Frontal cortex (tissue), 4 donors: Measurements from ENCODE around the gene HTRA3. TPM values are rescaled to one million over a fixed set of nuclear protein-coding genes. Genes with fewer than 3 reads are reported as not detected.

ENCODE experiments used
- DNase-seq, 2 donors: peaks; one replicate each; pipeline ENCODE4 v3.0.0; 2012; ENCODE audit warnings: low spot score in 2 of 2
- FAIRE-seq: peaks from 2 replicates; lab custom pipeline; 2012; peaks lifted over from hg19 to GRCh38; lab: Jason Lieb, UNC
- total RNA-seq: library from RNA; depleted of rRNA; stranded (reverse); fragments of >200 nt; gene quantifications from one replicate; pipeline ENCODE4 v1.2.3, GENCODE V29; 2014
- donor health status: control.
- donor health status: control.
- donor health status: control.

The HTRA3 gene
- total RNA-seq, 1 donor from 2014 or later = 0.82 TPM

DNA sequence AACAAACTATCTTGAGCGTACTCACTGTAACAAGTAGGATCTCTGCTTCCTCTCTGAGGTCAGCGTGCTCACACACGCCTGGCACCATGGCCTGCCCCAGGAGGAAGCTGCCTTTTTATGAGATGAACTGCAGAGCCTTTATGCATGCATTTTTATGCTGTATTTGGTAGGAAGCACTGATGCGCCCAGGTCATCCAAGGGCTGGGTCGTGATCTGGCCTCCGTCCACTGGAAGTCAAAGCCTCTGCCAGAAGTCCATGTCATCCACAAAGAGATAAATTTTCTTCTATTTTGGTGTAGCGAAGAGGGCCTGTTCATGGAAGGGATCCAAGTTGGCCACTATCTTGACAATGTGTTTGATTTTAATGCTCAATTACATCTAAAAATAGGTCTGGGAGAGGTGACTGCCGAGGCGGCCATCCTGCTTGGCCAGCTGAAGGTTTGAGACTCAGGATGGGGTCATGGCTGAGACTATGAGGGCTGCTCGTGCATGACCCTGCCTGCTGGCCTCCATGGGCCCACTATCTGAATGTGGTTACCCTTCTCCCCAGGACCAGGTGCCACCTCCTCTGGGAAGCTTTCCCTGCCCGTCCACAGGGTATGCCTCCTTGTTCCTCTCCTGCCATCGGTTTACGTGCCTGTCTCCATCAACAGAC lies 50.3 kb downstream of the HTRA3 start:
- no peak for FAIRE-seq

DNA sequence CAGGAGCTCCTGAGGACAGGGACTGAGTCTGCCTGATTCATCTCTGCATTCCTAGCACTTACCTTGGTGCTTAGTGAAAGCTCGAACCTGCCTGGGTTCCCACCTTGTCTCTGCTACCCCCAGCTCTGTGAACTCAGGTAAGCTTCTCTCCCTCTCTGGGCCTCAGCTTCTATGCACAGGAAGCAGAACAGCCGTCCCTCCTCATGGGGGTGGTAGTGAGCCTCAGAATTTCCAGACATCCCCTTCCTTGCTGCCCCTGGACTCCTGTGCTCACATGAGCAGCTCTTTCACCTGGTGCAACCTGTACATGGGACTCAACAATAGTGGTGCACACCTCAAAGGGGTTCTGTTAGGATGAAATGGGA lies 50.8 kb downstream of the HTRA3 start:
- FAIRE-seq (no peak), DNase-seq (no peak)

More for the DNA sequence above, 50.3 kb downstream of the HTRA3 start:
- no peak for DNase-seq

DNA sequence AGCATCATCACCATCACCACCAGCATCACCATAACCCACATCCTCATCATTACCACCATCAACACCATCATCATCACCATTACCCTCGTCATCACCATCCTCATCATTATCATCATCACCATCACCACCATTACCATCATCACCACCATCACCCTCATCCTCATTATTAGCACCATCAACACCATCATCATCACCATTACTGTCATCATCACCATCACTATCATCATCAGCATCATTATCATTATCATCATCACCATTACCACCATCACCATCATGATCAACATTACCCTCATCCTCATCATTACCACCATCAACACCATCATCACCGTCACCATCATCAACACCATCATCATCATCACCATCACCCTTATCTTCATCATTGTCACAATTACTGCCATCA lies 51.7 kb downstream of the HTRA3 start:
- no peak for DNase-seq
- FAIRE-seq = no peak

DNA sequence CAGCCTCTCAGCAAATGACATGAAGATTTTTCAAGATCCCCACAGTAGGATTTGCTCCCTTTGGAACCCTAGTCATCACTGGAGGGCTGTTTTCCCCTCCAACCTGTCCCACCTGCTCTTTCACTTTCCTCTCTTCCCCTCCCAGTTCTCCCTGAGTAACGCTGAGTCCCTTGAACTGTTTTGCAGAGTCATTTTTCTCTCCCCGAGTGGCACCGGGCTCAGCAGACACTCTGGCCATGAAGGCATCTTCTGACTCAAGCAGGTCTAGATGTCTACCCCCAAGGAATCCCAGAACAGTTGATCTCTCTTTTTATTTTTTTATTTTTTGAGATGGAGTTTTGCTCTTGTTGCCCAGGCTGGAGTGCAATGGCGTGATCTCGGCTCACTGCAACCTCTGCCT lies 52.2 kb downstream of the HTRA3 start:
- FAIRE-seq = no peak
- no peak for DNase-seq

DNA sequence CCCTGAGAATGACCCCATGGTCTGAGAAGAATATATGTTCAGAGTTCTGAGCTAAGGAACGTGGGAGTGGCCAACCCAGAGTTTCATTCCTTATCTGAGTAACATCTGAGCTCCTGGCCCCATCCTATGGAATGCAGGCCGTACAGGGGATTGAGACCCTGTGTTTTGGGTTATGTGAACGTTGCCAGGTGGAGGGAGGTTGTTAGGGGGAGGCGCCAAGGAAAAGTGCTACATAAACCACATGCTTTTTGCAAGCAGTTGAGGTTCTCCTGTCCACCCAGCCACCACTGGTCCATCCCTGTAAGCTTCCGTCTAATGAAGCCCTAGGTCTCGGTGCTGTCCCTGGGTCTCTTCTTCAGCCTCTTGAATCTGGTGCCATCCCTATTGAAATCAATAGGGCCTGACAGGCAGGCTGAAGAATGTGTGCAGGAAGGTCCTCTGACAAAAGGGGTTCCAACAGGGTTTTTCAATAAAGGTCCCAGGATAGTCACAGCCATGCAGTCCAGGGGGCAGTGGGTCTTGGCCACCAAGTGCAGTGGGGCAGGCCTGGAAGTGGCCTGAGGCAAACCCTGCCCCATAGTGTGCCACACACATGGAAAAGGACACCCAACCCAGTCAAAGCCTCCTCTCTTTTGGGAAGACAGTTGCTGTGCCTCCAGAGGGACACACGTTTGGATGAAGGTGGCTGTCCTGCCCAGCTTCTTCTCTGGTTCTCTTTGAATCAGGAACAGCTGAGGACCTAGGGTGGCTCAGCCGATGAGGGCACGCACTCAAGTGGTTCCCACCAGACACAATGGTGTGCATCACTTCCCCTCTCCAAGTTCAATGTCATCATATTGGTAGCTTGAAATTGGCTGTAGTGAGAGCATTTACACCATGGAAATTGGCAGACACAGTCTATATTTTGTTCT lies 53.5 kb downstream of the HTRA3 start:
- DNase-seq = no peak
- FAIRE-seq = no peak

DNA sequence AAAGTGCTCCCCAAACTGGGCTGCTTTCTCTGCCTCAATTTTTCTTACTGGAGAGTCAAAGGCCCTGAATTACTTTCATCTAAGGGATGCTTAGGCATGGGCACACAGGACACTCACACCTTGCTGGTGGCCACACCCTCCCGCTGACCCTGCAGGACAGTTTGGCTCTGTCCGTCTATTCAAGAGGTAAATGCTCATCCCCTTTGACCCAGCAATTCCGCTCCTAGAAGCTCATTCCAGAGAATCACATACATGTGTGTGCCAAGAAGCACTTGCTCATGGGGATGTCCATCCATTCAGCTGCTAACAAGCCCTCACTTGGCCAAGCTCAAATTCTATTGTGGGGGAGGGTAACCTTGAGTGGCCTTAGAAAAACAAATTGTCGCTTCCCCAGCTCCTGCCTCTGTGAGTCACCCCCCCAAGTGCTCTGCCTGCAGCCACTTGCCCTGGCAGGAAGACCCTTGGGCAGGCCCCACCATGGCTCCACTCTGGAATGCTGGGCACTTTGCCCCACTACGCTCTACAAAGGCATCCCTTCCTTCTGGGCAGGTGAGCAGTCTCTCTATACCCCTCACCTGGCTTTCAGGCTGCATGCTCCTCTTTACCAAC lies 54.5 kb downstream of the HTRA3 start:
- no peak for DNase-seq

DNA sequence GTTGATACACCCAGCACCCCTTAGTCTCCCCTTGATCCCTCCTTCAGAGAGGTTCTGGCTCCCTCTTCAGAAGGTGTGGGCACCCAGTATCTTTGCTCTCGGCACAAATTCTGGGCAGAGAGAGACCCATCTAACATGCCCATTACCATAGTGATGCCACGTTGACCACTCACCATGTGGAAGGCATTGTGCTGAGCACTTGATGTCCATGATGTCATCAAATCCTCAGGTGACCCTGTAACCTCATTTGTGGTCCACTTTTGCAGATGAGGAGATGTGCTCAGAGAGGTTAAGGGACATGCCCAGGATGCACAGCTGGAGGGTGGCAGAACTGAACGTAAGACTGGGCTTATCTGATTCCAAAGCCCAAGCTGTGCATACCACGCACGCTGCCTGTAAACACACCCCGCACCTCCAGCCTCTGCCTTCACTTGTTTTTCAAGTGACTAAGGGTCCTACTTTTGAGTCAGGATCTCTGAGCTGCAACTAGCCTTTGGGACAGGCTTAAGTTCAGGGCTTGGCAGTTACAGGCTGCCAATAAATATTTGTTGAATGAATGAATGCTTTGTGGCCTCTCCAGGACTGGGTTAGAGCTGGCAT lies 55.2 kb downstream of the HTRA3 start:
- no peak for FAIRE-seq
- no peak for DNase-seq

More for the DNA sequence above, 54.5 kb downstream of the HTRA3 start:
- FAIRE-seq = no peak

DNA sequence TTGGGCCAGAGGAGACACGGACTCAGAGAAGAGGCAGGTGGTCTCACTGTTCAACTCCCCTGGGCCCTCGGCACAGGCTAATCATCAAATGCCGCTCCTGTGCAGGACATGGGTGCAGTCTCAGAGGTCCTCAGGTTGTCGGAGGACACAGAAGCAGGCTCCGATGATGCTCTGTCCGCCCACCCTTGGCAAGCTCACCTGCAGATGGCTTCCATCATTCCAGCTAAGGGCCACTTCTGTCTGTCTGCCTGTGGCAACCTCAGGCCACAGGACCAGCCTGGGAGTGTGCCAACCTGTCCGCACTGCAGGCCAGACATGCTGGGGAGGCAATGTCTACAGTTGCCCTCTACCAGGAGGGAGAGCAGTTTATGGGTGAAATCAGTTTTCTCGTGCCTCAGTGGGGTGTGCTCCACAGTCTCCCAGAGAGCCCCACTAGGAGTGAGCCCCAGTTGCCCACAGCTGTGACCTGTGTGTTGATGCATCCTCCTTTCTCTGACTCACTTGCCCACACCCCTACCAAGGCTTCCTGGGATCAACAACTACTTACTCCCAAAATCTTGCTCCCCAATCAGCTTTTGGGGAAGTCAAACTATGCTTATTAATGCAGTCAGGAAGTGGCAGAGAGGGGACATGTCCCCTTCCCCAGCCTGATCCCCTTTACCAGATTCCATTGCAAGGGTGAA lies 55.9 kb downstream of the HTRA3 start:
- FAIRE-seq = no peak

DNA sequence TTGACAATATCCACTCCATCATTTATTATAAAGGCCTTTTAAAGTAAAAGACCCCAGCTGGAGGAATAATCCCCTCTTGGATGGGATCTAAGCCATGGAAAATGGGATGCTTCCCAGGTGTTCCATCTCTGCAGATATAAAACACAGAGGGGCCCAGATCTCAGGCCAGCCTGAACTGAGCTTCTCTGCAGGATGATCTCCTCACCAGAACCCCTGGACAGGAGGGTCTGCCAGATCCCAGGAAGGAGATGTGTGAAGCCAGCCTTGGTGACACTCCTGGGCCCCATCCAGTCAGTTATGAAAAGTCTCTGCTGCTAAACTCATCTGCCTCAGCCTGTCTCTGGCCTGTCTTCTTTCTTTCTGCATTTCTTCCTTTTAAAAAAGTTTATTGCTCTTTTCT lies 56.7 kb downstream of the HTRA3 start:
- no peak for DNase-seq
- FAIRE-seq = no peak

More for the DNA sequence above, 55.9 kb downstream of the HTRA3 start:
- no peak for DNase-seq

DNA sequence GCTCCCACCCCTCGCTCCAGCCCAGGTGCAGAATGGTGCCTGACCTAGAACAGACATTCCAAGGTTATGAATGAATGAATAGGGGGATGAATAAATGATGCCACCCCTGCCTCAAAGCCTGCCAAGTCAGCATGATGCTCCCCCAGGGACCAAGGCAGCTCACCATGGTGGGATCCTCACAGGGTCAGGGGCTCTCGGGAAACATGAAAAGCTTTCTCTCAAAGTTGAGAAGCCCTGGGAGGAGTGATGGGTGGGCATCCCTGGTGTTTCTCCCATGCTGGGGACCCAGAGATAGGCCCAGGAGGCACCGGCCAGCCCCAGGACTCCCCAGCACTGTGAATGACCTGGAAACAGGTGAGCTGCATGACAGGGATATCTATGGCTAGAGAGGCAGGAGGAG lies 58.9 kb downstream of the HTRA3 start:
- FAIRE-seq = no peak
- no peak for DNase-seq

DNA sequence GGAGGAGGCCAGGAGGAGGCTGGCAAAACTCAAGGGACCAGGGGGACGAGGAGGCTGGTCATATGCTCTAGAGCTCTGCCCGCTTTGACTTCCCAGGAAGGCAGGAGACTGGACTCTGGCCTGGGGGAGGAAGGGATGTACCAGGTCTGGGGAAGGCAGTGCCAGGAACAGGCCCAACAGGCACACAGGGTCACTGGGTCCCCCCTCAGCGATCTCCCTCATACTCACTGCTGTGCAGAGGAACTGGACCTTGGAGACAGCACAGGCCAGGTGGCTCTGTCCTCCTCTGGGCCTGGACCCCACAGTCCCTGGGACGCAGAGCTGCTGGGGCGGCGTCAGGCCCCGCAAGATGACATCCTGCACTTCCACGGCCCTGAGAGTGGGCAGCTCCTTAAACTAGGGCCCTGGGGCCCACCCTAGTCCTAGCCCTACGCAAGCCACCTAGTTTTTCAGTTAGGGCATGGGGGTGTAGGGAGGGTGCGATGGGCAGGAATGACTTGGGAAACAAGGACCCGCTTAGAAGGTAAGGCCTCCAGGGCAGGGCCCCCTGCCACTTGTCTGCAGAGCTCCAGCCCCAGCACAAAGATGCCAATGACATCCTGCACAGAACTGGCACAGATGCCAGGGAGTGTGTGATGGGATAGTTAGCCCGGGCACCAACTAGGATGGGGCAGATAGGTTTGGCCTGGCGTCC lies 59.5 kb downstream of the HTRA3 start:
- FAIRE-seq = no peak
- no peak for DNase-seq

DNA sequence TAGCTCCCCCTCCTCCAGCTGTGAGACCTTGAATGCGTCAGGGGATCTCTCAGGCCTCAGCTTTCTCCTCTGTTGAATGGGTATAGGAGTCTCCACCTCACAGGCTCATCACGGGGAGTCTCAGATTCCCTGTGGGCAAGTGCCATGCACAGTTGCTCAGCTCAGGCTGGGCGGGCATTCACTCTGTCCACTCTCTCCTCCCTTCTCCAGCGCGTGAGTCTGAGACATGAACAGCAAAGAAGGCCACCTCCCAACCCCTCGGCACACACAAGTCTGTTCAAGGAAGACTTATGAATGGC lies 60.0 kb downstream of the HTRA3 start:
- no peak for FAIRE-seq
- no peak for DNase-seq

DNA sequence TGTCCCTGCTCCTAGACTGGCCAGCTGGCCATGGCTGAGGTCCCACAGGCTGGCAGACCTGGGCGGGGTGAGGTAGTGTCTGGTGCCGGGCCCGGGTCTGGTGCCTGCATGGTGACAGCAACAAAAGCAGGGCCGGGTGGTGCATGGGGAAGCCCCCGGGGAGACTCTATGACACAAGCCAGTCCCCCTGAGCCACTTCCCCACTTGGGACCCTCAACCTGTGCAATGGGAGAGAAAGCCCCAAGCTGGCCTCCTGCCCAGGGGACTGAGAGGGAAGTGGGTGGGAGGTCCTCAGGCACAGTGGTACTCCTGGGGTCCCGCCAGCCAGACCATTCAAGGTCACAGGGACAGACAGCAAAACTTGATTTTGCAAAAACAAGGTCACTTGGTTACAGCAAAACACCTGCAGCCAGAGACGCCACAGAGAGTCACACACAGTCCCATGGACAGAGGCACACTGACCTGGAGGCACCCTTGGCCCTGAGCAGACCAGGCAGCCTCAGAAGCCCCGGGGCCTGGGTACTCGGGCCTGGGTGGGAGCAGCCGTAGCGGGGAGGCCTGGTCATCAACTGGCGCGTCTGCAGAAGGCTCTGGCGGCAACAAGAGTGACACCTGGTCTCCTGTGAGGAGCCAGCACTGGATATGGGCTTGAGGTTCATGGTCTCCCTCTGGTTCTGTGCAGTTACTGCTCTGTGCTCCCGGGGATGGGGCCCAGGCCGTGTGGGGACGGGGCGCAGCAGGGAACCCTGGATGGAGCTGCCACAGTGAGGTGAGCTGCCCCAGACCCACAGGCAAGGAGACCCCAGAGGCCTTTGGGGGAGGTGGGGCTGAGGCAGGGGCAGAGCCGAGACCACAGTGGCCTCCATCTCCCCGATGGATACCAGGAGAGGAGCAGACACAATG lies 60.6 kb downstream of the HTRA3 start:
- FAIRE-seq (no peak), DNase-seq (no peak)

DNA sequence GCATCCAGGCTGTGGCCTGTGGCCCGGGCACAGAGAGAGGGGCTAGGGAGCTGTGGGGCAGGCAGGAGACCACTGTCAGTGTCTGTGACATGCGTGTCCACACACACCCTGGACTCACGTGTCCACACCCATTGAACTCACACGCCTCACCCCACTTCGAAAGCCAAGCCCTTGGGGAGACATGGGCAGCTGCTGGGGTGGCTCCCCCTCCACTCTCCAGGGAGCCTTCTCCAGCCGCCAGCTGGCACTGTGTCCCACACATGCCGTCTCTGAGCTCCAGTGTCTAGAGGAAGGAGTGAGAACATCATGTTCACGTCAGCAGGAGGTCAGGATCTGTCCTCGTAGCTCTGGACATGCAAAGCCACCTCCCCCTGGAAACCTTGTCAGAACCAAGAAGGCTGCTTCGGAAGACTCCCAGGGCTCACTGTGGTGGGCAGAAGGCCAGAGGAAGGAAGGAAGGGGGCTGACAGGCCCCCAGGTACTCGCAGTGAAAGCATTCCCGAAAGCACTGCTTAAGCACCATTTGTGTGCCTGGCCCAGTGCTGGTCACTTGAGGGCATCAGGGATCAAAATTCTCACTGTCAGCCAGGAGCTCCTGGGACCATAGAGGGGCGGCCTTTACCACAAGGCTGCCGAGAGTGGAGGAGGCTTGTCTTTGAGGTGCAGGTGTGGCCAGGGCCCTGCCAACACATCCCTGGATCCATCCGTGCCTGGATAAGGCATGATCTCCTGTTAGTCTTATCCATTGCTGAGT lies 61.4 kb downstream of the HTRA3 start:
- no peak for FAIRE-seq
- no peak for DNase-seq

DNA sequence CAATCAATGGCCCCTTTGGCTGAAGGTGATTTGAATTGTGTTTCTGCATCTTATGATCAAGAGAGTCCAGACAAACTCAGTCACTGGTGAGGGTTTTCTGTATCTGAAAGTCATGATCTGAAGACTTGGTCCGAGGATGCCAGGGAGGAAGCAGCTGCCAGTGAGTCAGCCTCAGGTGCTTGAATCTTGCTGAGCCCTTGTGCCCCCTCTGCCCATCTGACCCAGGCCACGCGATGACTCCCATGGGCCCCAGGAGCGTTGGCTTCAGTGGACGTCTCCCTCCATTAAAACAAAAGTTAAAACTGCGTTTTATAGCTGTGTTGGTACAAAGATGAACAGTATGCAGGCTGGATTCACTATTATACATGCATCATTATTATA lies 62.0 kb downstream of the HTRA3 start:
- DNase-seq (no peak), FAIRE-seq (no peak)

DNA sequence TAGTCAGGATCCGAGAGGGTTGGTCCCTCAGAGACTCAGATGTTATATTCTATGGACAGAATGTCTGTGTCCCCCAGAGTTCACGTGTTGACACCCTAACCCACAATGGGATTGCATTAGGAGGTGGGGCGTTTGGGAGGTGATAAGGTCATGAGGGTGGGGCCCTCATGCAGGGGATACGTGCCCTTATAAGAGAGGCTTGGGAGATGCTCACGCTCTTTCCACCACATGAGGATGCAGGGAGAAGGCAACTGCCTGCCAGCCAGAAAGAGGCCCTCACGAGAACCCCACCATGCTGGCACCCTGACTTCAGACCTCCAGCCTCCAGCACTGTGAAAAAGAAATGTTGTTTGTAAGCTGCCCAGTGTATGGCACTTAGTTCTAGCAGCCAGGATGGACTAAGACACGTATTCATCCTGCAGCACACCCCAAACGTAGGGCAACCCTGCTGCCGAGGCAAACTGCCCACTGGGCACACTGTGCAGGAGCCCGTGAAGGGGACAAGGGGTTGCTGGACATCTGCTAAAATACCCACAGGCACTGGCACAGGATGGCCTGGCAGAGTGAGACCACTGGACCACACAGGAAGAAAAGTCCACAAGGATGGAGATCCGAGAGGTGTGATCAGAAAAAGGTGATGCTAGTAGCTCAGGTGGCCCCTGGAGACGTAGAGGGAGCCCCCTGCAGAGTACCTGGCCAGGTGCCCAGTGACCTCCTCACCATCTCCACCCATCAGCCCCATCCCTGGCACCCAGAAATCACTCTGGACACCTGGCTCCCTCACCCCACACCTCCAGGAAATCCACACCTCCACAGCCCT lies 62.7 kb downstream of the HTRA3 start:
- DNase-seq = no peak
- FAIRE-seq = no peak

DNA sequence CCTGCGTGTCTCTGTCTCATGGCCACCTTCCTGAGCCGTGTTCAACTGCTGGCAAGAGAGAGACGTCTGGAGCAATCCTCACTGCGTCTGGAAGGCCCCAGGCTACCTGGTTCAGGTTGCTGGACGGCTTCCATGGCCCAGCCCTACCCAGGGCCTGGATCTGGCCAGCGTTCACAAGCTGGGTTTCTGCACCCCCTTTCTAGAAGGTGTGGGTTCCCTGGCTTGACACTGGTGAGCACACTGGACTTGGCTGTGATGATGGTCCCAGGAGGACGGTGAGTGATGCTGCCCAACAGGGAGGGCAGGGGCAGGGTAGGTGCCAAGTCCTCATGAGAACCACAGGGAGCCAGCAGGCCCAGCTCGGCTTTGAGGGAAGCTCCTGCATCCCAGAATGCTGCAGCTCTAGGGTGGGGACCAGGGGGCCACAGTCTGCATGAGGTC lies 63.4 kb downstream of the HTRA3 start:
- FAIRE-seq (no peak), DNase-seq (no peak)
